Islet precursor cell (in vitro differentiated cells): ENCODE measurements around the gene RNU1-4.
"Not testable (repeated sequence)": the region's sequence is repeated elsewhere in the genome, so short reads cannot be mapped to it uniquely, and the experiment has no call there.

ENCODE experiments used
- DNase-seq: peaks from one replicate; pipeline ENCODE4 v3.0.0-alpha.2; 2018

Gene RNU1-4

GRCh38 chr1:16770896-16771446, 30.7 kb downstream of the RNU1-4 start:
- DNase-seq = peak; percentile 41

DNA sequence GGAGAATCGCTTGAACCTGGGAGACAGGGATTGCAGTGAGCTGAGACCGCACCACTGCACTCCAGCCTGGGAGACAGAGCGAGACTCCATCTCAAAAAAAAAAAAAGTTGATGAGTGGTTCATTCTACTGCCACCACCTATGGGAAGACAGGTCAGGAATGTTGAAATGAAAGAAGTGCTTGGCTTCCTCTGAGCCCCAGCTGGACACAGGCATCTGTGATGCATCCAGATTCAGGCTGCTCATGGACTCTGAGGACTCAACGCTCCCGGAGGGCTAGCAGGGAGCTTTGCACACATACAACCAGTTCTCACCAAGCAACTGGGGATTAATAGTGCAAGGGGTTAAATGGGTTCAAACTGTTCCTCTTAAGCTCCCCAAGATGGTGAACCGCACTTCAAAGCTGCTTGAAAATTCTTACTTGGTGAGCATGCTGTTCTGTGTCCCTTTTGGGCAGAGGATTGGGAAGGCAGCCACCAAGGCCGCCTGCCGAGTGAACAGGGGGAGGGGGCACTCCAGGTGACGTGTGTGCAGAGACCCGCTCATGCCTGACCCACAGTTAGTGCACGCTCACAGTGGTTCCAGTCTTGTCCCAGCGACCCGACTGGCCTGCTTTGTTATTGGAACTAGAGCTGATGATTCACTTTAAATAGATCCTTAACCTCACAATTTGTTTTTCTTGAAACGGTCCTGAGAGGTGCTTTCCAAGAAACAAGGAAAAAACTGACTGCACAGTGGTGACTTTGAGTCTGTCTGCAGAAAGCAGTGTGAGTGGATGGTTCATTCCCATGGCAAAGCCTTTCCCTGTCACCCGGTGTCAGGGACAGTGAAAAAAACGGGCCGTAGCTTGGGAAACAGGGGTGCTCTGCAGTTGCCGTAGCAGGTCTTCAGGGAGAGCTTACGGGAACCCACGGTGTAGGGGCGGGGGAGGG, 32.2 kb downstream of the RNU1-4 start:
- DNase-seq = peak; percentile 42

DNA sequence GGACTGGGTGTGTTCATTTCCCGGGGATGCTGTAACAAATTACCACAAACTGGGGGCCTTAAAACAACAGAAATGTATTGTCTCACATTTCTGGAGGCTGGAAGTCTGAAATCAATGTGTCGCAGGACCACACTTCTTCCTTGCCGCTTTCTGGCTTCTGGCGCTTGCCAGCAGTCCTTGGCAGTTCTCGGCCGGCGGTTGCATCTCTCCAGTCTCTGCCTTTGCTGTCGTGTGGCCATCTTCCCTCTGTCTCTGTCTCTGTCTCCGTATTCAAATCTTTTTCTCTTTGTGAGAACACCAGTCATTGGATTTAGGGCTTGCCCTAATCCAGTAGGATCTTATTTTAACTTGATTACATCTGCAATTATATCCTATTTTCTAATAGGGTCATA, 32.9 kb downstream of the RNU1-4 start:
- DNase-seq = not testable (repeated sequence)

- peak; percentile 7 for DNase-seq
Measured at GRCh38 chr1:16773723-16774122, 33.4 kb downstream of the RNU1-4 start.

- DNase-seq = peak; percentile 40
Measured at GRCh38 chr1:16774773-16775172, 34.5 kb downstream of the RNU1-4 start.

GRCh38 chr1:16775290-16775689, 35.0 kb downstream of the RNU1-4 start:
- DNase-seq = peak; percentile 32

- DNase-seq = peak; percentile 12
Measured at GRCh38 chr1:16776248-16776647, 35.9 kb downstream of the RNU1-4 start.

- peak; percentile 7 for DNase-seq
Measured at GRCh38 chr1:16776835-16777234, 36.5 kb downstream of the RNU1-4 start.

DNA sequence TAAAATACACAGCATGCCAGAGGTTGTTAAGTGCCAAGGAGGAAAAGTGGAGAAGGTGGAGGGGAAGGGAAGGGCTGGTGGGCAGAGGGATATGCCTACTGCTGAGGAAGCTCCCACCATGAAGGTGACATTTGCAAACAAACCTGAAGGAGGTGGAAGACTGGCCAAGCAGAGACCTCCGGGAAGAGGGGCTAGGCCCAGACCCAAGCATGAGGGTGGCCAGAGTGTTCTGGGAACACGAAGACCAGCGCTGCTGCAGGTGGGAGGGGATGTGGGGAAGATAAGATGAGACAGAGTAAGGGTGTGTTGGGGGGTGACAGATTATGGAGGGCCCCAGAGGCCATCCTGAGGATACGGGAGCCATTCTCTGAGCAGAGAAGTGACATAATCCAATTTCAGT, 37.5 kb downstream of the RNU1-4 start:
- peak; percentile 49 for DNase-seq

DNA sequence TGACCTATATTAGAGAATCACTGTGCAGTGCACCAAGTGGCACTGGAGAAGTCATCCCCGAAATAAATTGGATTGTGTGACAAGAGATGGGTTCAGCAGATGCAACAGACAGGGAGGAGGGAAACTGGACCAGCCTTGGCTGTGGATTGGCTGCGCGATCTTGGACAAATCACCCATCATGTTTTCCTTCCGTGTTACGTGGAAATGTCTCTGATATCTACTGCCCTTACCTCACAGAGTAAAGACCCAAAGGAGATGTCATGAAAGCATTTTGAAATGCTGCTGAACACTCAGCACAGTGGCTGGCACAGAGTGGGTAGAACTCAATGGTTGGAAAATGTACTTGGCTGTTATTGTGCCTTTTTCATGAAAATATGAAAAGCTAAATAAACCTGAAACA, 39.2 kb downstream of the RNU1-4 start:
- peak; percentile 36 for DNase-seq

DNA sequence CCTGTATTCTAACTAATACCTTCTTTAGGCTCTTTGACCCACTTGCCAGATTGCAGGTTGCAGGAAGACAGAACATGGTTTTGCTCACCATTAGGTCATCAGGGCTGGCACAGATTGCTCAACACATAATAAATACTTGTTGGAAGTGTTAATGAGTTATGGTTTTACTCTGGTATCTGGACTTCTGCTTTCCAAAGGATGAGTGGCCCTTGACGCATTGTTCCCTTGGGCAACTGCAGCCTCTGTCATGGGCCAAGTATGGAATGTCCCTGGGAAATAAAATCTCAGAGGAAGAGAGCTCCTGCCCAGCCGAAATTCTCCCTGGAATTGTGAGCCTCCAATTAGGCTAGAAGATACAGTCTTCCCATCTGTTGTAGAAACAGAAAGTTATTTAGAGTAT, 40.7 kb downstream of the RNU1-4 start:
- DNase-seq = not testable (repeated sequence)

DNA sequence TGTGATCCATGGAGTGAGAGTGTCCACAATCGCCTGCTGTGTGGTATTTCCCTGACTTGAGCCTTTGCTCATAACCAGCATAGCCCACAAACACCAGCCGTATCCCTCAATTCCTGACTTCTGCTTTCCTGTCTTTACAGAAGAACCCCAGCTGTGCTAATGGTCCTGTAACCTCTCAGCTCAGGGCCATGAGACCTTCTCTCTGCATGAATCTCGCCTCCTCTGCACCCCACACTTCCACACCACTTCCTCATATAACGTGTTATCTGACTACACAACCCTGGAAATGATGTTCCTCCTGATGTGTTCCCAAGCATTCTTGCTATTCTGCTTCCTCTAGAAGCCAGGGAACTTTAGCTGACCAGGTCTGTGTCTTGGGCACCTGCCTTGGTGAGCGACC, 41.3 kb downstream of the RNU1-4 start:
- peak; percentile 7 for DNase-seq

DNA sequence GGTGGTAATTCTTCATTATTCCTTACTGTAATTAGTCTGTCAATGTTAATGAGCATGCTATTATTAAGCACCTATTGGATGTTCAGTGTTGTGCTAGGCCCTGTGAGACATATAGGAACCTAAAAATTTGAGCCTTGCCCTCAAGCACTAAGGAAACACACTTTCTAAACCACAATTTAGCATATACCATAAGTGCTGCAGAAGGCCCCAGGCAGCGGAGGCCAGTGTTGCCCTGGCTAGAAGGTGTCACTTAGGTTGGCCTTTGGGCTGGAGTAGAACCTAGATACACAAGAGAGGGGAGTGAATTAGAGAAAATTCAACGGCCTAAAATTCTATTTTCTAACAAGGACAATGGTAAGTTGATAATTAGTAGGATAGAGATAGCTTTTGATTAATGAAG, 44.6 kb downstream of the RNU1-4 start:
- not testable (repeated sequence) for DNase-seq

DNA sequence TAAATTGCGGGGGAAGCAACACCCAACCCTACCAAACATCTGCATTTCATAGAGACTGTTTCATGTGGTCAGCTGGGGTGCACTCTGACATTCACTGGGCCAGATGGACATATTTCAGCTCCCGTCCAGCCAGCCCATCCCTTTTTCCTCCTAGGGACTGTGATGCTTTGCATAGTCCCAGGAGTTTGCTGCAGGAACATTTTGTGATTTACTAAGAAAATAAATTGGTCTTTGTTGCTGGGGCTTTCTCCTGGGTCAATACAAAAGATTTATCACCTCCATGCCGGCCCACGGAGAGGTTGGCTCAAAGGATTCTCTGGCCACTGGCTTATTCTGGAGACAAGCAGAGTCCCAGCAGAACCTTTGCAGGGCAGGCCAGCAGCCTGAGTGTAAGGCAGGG, 46.0 kb downstream of the RNU1-4 start:
- DNase-seq = peak; percentile 48

- DNase-seq = not testable (repeated sequence)
Measured at GRCh38 chr1:16787175-16787574, 46.9 kb downstream of the RNU1-4 start.

- DNase-seq = not testable (repeated sequence)
Measured at GRCh38 chr1:16787711-16788110, 47.4 kb downstream of the RNU1-4 start.
